HG03135 (cell line): ENCODE data around the gene FAAP20.

Experiments
- ATAC-seq: cut with Tn5 transposase; IDR thresholded peaks from one replicate; pipeline ENCODE4 v1.9.1; 2021; ENCODE audit warnings: mild to moderate bottlenecking, moderate library complexity; ENCODE audit not compliant: unreplicated experiment

The FAAP20 gene

GRCh38 chr1:2194319-2194897 lies at the start of gene FAAP20:
Gene FAAP20, minus strand, starts transcription at chr1:2194772. Its CDS starts 23 bp downstream, at chr1:2194749.
- ATAC-seq: peak; percentile 52

- no peak for ATAC-seq
Observed at GRCh38 chr1:2242814-2243725, 48.5 kb upstream of the FAAP20 start.

- no peak for ATAC-seq
Observed at GRCh38 chr1:2241820-2242219, 47.2 kb upstream of the FAAP20 start.

GRCh38 chr1:2240270-2241156 lies 45.9 kb upstream of the FAAP20 start:
- no peak for ATAC-seq

- ATAC-seq: no peak
Observed at GRCh38 chr1:2239384-2239985, 44.9 kb upstream of the FAAP20 start.

- ATAC-seq: no peak
Observed at GRCh38 chr1:2239013-2239370, 44.4 kb upstream of the FAAP20 start.

- no peak for ATAC-seq
Observed at GRCh38 chr1:2238361-2239012, 43.9 kb upstream of the FAAP20 start.

- ATAC-seq: no peak
Observed at GRCh38 chr1:2237773-2238172, 43.2 kb upstream of the FAAP20 start.

GRCh38 chr1:2236695-2237677 lies 42.4 kb upstream of the FAAP20 start:
- no peak for ATAC-seq

GRCh38 chr1:2235300-2235998 lies 40.9 kb upstream of the FAAP20 start:
- no peak for ATAC-seq

GRCh38 chr1:2234762-2235113 lies 40.2 kb upstream of the FAAP20 start:
- ATAC-seq: no peak

GRCh38 chr1:2233997-2234761 lies 39.6 kb upstream of the FAAP20 start:
- ATAC-seq: peak; percentile 51

- ATAC-seq: no peak
Observed at GRCh38 chr1:2233468-2233867, 38.9 kb upstream of the FAAP20 start.

- ATAC-seq: no peak
Observed at GRCh38 chr1:2232916-2233438, 38.4 kb upstream of the FAAP20 start.

- no peak for ATAC-seq
Observed at GRCh38 chr1:2232255-2232915, 37.8 kb upstream of the FAAP20 start.

GRCh38 chr1:2231532-2232254 lies 37.1 kb upstream of the FAAP20 start:
- ATAC-seq: no peak
